ENCODE results near the gene DEDD2. TPM values are rescaled to one million over a fixed set of nuclear protein-coding genes. Genes with fewer than 3 reads are reported as not detected.

Gene DEDD2
- total and polyA plus RNA-seq, 10 of the 15 experiments (the other 5 are each of a cell fraction or from before 2014, with no cell fraction given) = 2.5 to 24.7 (median 17.6) TPM

GRCh38 chr19:42176990-42177685 is 40.3 kb downstream of the DEDD2 start:
- ATAC-seq = peak; percentile 96
- no peaks in the 10 kb centered on the region for H3K4me1 ChIP-seq (ENCODE audit: control insufficient read depth, insufficient read depth, low read length)
- H3K79me2 ChIP-seq (ENCODE audit: control insufficient read depth, insufficient read depth, low read length) = no peaks in the 10 kb centered on the region
- in situ Hi-C loops (cut with MboI) (no loop called here), intact Hi-C loops (cut with micrococcal nuclease; ENCODE audit: unreplicated experiment) (no loop called here)
- H2AFZ ChIP-seq (ENCODE audit: control insufficient read depth, low read depth, low read length) = no peak overlapping the region
- WGBS (ENCODE audit: insufficient coverage, insufficient replicate concordance, low lambda C conversion rate, missing lambda C conversion rate) = 4% methylated on average over 39 of the region's 66 CpGs
- TF ChIP-seq RB1 (IDR thresholded peaks at IDR 0.05; ENCODE audit: borderline replicate concordance) (peak; percentile 19; the same call in 1 of the 2 replicates), IRF4 (IDR thresholded peaks at IDR 0.05; ENCODE audit: low read depth, low read length) (no peak), NR2C2 (IDR thresholded peaks at IDR 0.05; ENCODE audit: borderline replicate concordance, control insufficient read depth, insufficient read length, low read depth) (no peak), HDAC6 (IDR thresholded peaks at IDR 0.05; ENCODE audit: unreplicated experiment) (peak; percentile 38), EGR1 (IDR thresholded peaks at IDR 0.05; ENCODE audit: borderline replicate concordance in 1 of 2, low read depth in 2 of 2, low read length in 2 of 2) (0 out of 3 replicates have a peak, but pooled peaks of 1 of the 2 experiments have one; percentile 20), SMARCA5 (IDR thresholded peaks at IDR 0.05) (peak; percentile 45; the same call in 1 of the 2 replicates), ZBTB4 (CRISPR knock-in tag; IDR thresholded peaks at IDR 0.05) (no peak), HCFC1 (IDR thresholded peaks at IDR 0.05; ENCODE audit: low read length) (no peak), CTCF (IDR thresholded peaks at IDR 0.05 in 2 of 3, conservative IDR thresholded peaks at IDR 0.05 in 1 of 3; ENCODE audit: control insufficient read depth in 2 of 3, extremely low read depth in 1 of 3, insufficient read depth in 1 of 3, low read depth in 3 of 3, low read length in 3 of 3) (peak in 2 of 3 experiments; percentile 39 to 47; a peak in 3 of 6 replicates), BHLHE40 (IDR thresholded peaks at IDR 0.05; ENCODE audit: borderline replicate concordance in 1 of 2, low read depth in 2 of 2, low read length in 1 of 2) (peak in 1 of 2 experiments; percentile 48; a peak in 2 of 4 replicates), RAD21 (IDR thresholded peaks at IDR 0.05; ENCODE audit: insufficient read depth, low read depth, low read length) (peak; percentile 14; the same call in 1 of the 2 replicates), GATAD2B (conservative IDR thresholded peaks at IDR 0.05; ENCODE audit: low read depth) (0 out of 2 replicates have a peak, but pooled peaks have one; percentile 33), CREM (IDR thresholded peaks at IDR 0.05; ENCODE audit: low read depth) (no peak), IKZF1 (conservative IDR thresholded peaks at IDR 0.05) (peak; percentile 52), CREB1 (IDR thresholded peaks at IDR 0.05; ENCODE audit: low read depth) (peak; percentile 36; the same call in 1 of the 2 replicates)
- no peaks in the 10 kb centered on the region for H3K36me3 ChIP-seq (ENCODE audit: control insufficient read depth in 2 of 2, insufficient read depth in 2 of 2, low read length in 1 of 2)
- DNase-seq (ENCODE audit: low read depth, low spot score) = no peak
- ChIA-PET RAD21 (ENCODE audit: unreplicated experiment) (interaction anchor here (0.8 to 1.2 kb wide), 4 partner anchors 25 to 68 kb away, joined by 3 read pairs; no protein-coding TSS in a partner anchor), SMC1A (ENCODE audit: uncharacterized antibody, unreplicated experiment) (no interaction called here), POLR2A (interaction anchor here (0.6 to 1.2 kb wide), 2 partner anchors 95 to 105 kb away, joined by 7 read pairs; no protein-coding TSS in a partner anchor), CTCF (interaction anchor here (1.1 kb wide), 1 partner anchor 68 kb away, joined by 4 read pairs; no protein-coding TSS in a partner anchor)
- no peak overlapping the region for H3K9ac ChIP-seq (ENCODE audit: control insufficient read depth, insufficient read depth, low read length)
- H3K27me3 ChIP-seq (replicated peaks in 1 of 2; ENCODE audit: control insufficient read depth in 2 of 2, insufficient read depth in 2 of 2, low read length in 1 of 2) = peaks cover 9 to 32% of the 10 kb centered on the region in 2 experiments
- H3K4me3 ChIP-seq = peak overlapping the region; percentile 27; the same call in 1 of the 2 replicates
- no peak for FAIRE-seq
- H4K20me1 ChIP-seq (ENCODE audit: control insufficient read depth, insufficient read depth) = no peaks in the 10 kb centered on the region; the same call in 1 of the 2 replicates
- no peaks in the 10 kb centered on the region for H3K9me3 ChIP-seq (replicated peaks; ENCODE audit: control insufficient read depth, insufficient read depth, low read length)
- no peak overlapping the region for H3K27ac ChIP-seq (ENCODE audit: control insufficient read depth, insufficient read depth)
- no TSS peak for BruUV-seq (replicated peaks)
- H3K4me2 ChIP-seq (ENCODE audit: control insufficient read depth, insufficient read depth) = peak overlapping the region; percentile 54; the same call in 1 of the 2 replicates

Measured in GM12878 (cell line).